Loucy (cell line): ENCODE results near the gene ATP10A.

ENCODE experiments used
- H2AFZ ChIP-seq: fragments of 200-600 bp; sonication (generic); 2 replicates; pipeline ENCODE4 v1.6.0; 2016; ENCODE audit warnings: antibody characterized with exemption, mild to moderate bottlenecking, low read length, moderate library complexity
- H3F3A ChIP-seq: fragments of 200-600 bp; 2 replicates; pipeline ENCODE4 v1.6.0; 2016; ENCODE audit warnings: antibody characterized with exemption, low read depth, mild to moderate bottlenecking
- H3K27me3 ChIP-seq: fragments of 200-600 bp; sonication (generic); 2 replicates; pipeline ENCODE4 v1.6.1; 2014; ENCODE audit warnings: low read length, mild to moderate bottlenecking; ENCODE audit not compliant: insufficient read depth, poor library complexity, severe bottlenecking
- H3K36me3 ChIP-seq: fragments of 200-600 bp; sonication (generic); 2 replicates; pipeline ENCODE4 v1.6.1; 2016; ENCODE audit warnings: low read length; ENCODE audit not compliant: insufficient read depth
- H3K4me1 ChIP-seq: fragments of 200-600 bp; sonication (generic); 2 replicates; pipeline ENCODE4 v1.5.1; 2014; ENCODE audit warnings: low read length, mild to moderate bottlenecking; ENCODE audit not compliant: insufficient read depth, poor library complexity, severe bottlenecking
- H3K4me2 ChIP-seq: fragments of 200-600 bp; sonication (generic); 2 replicates; pipeline ENCODE4 v1.6.0; 2014; ENCODE audit warnings: antibody characterized with exemption, low read length, low read depth, mild to moderate bottlenecking; ENCODE audit not compliant: poor library complexity, severe bottlenecking
- H3K4me3 ChIP-seq: fragments of 200-600 bp; sonication (generic); 2 replicates; pipeline ENCODE4 v1.5.1; 2014; ENCODE audit warnings: low read length, mild to moderate bottlenecking, mixed read lengths; ENCODE audit not compliant: poor library complexity, severe bottlenecking
- H3K79me2 ChIP-seq: fragments of 200-600 bp; sonication (generic); 2 replicates; pipeline ENCODE4 v1.6.1; 2014; ENCODE audit warnings: low read length; ENCODE audit not compliant: insufficient read depth
- H3K9ac ChIP-seq: fragments of 200-600 bp; sonication (generic); 2 replicates; pipeline ENCODE4 v1.6.0; 2014; ENCODE audit warnings: mild to moderate bottlenecking, low read depth, low read length, moderate library complexity; ENCODE audit not compliant: poor library complexity, severe bottlenecking
- H3K9me2 ChIP-seq: fragments of 200-600 bp; sonication (generic); replicated peaks from 2 replicates; pipeline ENCODE4 v1.6.1; 2016; ENCODE audit warnings: low read depth, low read length, mixed read lengths
- H3K9me3 ChIP-seq: fragments of 200-600 bp; sonication (generic); 2 replicates; pipeline ENCODE4 v1.6.1; 2014; ENCODE audit warnings: mild to moderate bottlenecking, antibody characterized with exemption, low read length, low read depth; ENCODE audit not compliant: insufficient read depth
- H4K20me1 ChIP-seq: fragments of 200-600 bp; sonication (generic); 2 replicates; pipeline ENCODE4 v1.6.0; 2014; ENCODE audit warnings: antibody characterized with exemption, low read length, mild to moderate bottlenecking; ENCODE audit not compliant: insufficient read depth, poor library complexity, severe bottlenecking
- EZH2phosphoT487 ChIP-seq: fragments of 200-600 bp; IDR thresholded peaks from 2 replicates; pipeline ENCODE4 v1.6.1; 2018; ENCODE audit warnings: antibody characterized with exemption, mild to moderate bottlenecking, moderate library complexity, borderline replicate concordance
- TF ChIP-seq, protein P1 (sequence below): fragments of 200-600 bp; sonication (generic); conservative IDR thresholded peaks from 2 replicates; pipeline ENCODE4 v1.5.1; 2014; ENCODE audit warnings: mild to moderate bottlenecking, antibody characterized with exemption, low read length

The ATP10A gene

GRCh38 chr15:25800761-25801515, 62.2 kb downstream of the ATP10A start:
- Histone ChIP-seq H3F3A (no peaks in the 10 kb centered on the region), H3K9me2 (no peaks in the 10 kb centered on the region), H2AFZ (no peak overlapping the region), H3K4me2 (no peak overlapping the region), H3K9ac (no peak overlapping the region), H3K4me3 (no peak overlapping the region), H3K9me3 (peaks cover 8% of the 10 kb centered on the region; the same call in 1 of the 2 replicates), H3K27me3 (no peaks in the 10 kb centered on the region), H3K36me3 (no peaks in the 10 kb centered on the region), H4K20me1 (no peaks in the 10 kb centered on the region), H3K79me2 (no peaks in the 10 kb centered on the region), H3K4me1 (no peaks in the 10 kb centered on the region)
- TF ChIP-seq, protein P1, sequence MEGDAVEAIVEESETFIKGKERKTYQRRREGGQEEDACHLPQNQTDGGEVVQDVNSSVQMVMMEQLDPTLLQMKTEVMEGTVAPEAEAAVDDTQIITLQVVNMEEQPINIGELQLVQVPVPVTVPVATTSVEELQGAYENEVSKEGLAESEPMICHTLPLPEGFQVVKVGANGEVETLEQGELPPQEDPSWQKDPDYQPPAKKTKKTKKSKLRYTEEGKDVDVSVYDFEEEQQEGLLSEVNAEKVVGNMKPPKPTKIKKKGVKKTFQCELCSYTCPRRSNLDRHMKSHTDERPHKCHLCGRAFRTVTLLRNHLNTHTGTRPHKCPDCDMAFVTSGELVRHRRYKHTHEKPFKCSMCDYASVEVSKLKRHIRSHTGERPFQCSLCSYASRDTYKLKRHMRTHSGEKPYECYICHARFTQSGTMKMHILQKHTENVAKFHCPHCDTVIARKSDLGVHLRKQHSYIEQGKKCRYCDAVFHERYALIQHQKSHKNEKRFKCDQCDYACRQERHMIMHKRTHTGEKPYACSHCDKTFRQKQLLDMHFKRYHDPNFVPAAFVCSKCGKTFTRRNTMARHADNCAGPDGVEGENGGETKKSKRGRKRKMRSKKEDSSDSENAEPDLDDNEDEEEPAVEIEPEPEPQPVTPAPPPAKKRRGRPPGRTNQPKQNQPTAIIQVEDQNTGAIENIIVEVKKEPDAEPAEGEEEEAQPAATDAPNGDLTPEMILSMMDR = no peak
- TF ChIP-seq EZH2phosphoT487 = no peak

DNA sequence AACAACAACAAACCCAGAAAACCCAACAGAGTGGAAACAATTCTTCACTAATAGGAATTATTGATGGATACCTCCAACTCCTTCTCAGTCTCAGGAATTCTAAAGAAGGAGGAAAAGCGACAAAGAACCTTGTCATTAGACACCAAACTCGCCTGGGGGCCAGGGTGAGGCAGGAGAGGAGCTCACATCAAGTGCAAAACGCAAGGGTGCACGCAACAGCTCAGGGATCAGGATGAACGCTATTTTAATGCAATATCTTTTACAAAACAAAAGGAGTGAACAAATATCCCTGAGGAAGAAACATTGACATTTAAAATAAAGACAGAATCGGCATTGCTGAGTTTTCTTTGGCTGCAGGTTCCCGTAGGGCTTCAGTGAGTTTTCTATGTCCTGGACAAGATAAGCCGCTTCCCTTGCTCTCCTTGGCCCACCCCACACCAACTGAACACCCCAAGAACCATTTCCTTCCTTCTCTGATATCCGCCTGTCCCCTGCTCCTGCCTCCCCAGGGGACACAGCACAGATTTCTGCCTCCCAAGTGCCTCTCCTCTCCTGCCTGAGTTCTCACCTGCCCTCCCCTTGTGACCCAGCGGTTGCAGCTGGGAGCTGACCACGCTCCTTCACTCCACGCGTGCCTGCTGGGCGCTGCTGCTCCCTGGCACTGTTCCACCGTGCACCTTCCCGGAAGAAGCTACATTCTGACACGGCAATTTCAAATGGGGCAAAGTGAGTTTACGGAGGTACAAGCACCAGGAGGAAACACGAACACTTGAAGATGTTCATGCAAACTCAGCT, 63.0 kb downstream of the ATP10A start:
- Histone ChIP-seq H3K4me1 (no peaks in the 10 kb centered on the region), H3K4me3 (no peak overlapping the region), H3K79me2 (no peaks in the 10 kb centered on the region), H3K36me3 (no peaks in the 10 kb centered on the region), H3K9me2 (no peaks in the 10 kb centered on the region), H3F3A (no peaks in the 10 kb centered on the region), H3K9me3 (peaks cover 8% of the 10 kb centered on the region; the same call in 1 of the 2 replicates), H2AFZ (no peak overlapping the region), H3K27me3 (no peaks in the 10 kb centered on the region), H3K4me2 (no peak overlapping the region), H3K9ac (no peak overlapping the region), H4K20me1 (no peaks in the 10 kb centered on the region)
- TF ChIP-seq EZH2phosphoT487 = no peak
- TF ChIP-seq, protein P1 = no peak

DNA sequence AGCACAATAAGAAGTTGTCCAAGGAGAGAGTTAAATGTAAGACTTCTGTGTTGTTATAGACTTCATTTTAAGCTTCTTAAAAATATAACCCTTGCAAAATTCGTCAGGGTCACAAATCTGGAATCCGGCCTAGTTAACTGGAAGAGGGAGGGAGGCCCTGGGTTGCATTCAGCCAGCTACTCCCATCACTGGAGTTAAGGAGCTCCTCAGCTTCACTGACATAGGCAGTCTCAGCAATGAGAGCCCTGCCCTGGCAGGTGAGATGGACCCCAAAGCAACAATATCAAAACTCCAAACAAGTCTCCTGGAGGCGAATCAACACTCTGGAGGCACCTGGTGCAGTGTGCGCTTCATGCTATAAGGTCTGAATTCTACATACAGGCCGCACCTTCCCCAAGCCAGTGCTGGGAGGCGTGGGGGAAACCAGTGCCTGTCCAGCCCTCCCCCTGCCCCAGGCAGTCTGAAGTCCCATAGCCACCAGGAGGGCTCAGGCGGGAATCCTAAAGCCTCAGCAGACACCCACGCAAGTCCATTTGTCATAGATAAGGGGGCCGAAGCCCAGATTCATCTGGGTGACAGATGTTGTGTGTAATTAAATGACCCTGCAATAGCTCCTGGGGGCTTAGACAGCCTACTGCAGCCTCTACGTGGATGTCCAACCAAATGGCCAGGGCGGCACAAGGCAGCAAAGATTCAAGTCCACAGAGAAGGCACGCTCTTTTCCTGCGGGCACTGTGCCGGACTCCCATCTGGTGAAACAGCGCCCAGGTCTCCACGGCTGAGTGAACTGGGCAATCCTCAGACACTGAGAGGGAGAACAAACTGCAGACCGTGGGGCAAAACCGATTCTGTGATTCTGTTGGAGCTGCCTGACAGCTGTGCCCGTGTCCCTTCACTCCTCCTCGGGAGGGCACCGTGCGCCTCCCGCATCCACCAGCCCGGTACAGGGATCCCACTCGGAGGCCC, 64.9 kb downstream of the ATP10A start:
- Histone ChIP-seq H3K9me2 (no peaks in the 10 kb centered on the region), H3K4me3 (no peak overlapping the region), H3K79me2 (no peaks in the 10 kb centered on the region), H3K36me3 (no peaks in the 10 kb centered on the region), H3K9me3 (peaks cover 14% of the 10 kb centered on the region; the same call in 1 of the 2 replicates), H3K9ac (no peak overlapping the region), H3K27me3 (no peaks in the 10 kb centered on the region), H4K20me1 (no peaks in the 10 kb centered on the region), H3K4me2 (no peak overlapping the region), H3F3A (no peaks in the 10 kb centered on the region), H2AFZ (no peak overlapping the region), H3K4me1 (no peaks in the 10 kb centered on the region)
- TF ChIP-seq, protein P1 = no peak
- TF ChIP-seq EZH2phosphoT487 = no peak
